HepG2 (cell line): ENCODE data around the gene TMUB1. TPM values are rescaled to one million over a fixed set of nuclear protein-coding genes. Genes with fewer than 3 reads are reported as not detected.

ENCODE experiments used
- ATAC-seq: fragments of 200-7000 bp; cut with Tn5 transposase; 3 replicates; pipeline ENCODE4 v1.9.1; 2020; ENCODE audit warnings: mild to moderate bottlenecking, moderate library complexity
- BruUV-seq: library from RNA; stranded (reverse); fragments of 400-500 nt; replicated peaks from 2 replicates; lab custom pipeline; 2021; lab: Mats Ljungman, UMichigan
- CTCF ChIA-PET: fragments of 300-600 bp; formaldehyde crosslinking; extraction: SDS; loops from one replicate; lab custom pipeline; 2021; ENCODE audit warnings: low total read pairs, inconsistent platforms, low intra/inter-chr PET ratio; lab: Yijun Ruan, JAX
- POLR2A ChIA-PET: fragments of 350-600 bp; sonication (Branson Sonifier 250); formaldehyde crosslinking; loops from one replicate; lab custom pipeline; 2020; ENCODE audit warnings: antibody characterized with exemption, inconsistent platforms; lab: Yijun Ruan, JAX
- DNase-seq: peaks from one replicate; pipeline ENCODE4 v3.0.0-alpha.2; 2015; ENCODE audit warnings: low spot score
- FAIRE-seq: peaks from 3 replicates; lab custom pipeline; 2011; peaks lifted over from hg19 to GRCh38; lab: Jason Lieb, UNC
- H2AFZ ChIP-seq: one replicate; pipeline ENCODE4 v1.6.1; 2011; ENCODE audit warnings: low read length, inconsistent platforms
- H3K27ac ChIP-seq: fragments of 300-600 bp; 3 replicates; pipeline ENCODE4 v1.8.0; 2011; ENCODE audit warnings: mixed run types, mild to moderate bottlenecking, mixed read lengths, low read length, inconsistent platforms; ENCODE audit not compliant: insufficient read depth; ENCODE audit errors: extremely low read length
- H3K27me3 ChIP-seq, 2 experiments: fragments of 200-600 bp in 1 of 2; 2 replicates in 1 of 2; 3 replicates in 1 of 2; pipeline versions ENCODE4 v1.6.0 to v1.8.0; 2011; ENCODE audit warnings: low read length in 2 of 2, mild to moderate bottlenecking in 2 of 2, moderate library complexity in 2 of 2, inconsistent platforms in 1 of 2; ENCODE audit not compliant: insufficient read depth in 2 of 2, control insufficient read depth in 1 of 2
- H3K36me3 ChIP-seq, 2 experiments: fragments of 200-600 bp in 1 of 2; replicated peaks in 1 of 2; 2 replicates in 1 of 2; 3 replicates in 1 of 2; pipeline versions ENCODE4 v1.5.1 to v1.8.0; 2011; ENCODE audit warnings: low read length in 2 of 2, inconsistent platforms in 1 of 2; ENCODE audit not compliant: insufficient read depth in 2 of 2, control insufficient read depth in 1 of 2
- H3K4me1 ChIP-seq: 2 replicates; pipeline ENCODE4 v1.5.1; 2012; ENCODE audit warnings: low read length, inconsistent platforms; ENCODE audit not compliant: insufficient read depth
- H3K4me2 ChIP-seq: 2 replicates; pipeline ENCODE4 v1.6.0; 2011; ENCODE audit warnings: low read depth, low read length, inconsistent platforms
- H3K4me3 ChIP-seq, 3 experiments: fragments of 200-600 bp in 1 of 3; sonication (generic), shearing (Covaris generic) in 1 of 3; replicated peaks in 1 of 3; 2 replicates each; pipeline ENCODE4 v1.5.1; 2011 to 2016; ENCODE audit warnings: low read length in 3 of 3, inconsistent platforms in 2 of 3, low read depth in 2 of 3, mild to moderate bottlenecking in 2 of 3, control low read depth in 1 of 3, mixed read lengths in 1 of 3; ENCODE audit not compliant: insufficient read depth in 1 of 3
- H3K79me2 ChIP-seq: one replicate; pipeline ENCODE4 v1.6.1; 2011; ENCODE audit warnings: low read length, inconsistent platforms; ENCODE audit not compliant: insufficient read depth
- H3K9ac ChIP-seq: 2 replicates; pipeline ENCODE4 v1.6.0; 2011; ENCODE audit warnings: mild to moderate bottlenecking, low read depth, low read length, inconsistent platforms; ENCODE audit not compliant: insufficient read depth
- H3K9me3 ChIP-seq: 2 replicates; pipeline ENCODE4 v1.5.1; 2012; ENCODE audit warnings: mild to moderate bottlenecking, low read length
- H4K20me1 ChIP-seq: 2 replicates; pipeline ENCODE4 v1.6.0; 2011; ENCODE audit warnings: inconsistent platforms, mild to moderate bottlenecking, low read length, moderate library complexity; ENCODE audit not compliant: insufficient read depth
- AGO2 ChIP-seq: fragments of 200-400 bp; formaldehyde crosslinking; optimal IDR thresholded peaks from 2 replicates; pipeline ENCODE3; 2017; ENCODE audit warnings: mild to moderate bottlenecking, low read depth, low read length, moderate library complexity
- ATF1 ChIP-seq: IDR thresholded peaks from 2 replicates; pipeline ENCODE4 v1.6.1; 2016; ENCODE audit warnings: mild to moderate bottlenecking, control low read depth
- HIC2 ChIP-seq: sonication (generic); formaldehyde crosslinking; IDR thresholded peaks from 2 replicates; pipeline ENCODE4 v1.9.0; 2022; ENCODE audit warnings: low read depth, missing genetic modification reagents
- IKZF1 ChIP-seq: fragments of 450-650 bp; IDR thresholded peaks from 2 replicates; pipeline ENCODE4 v1.7.1; 2016
- NFIB ChIP-seq: sonication (generic); formaldehyde crosslinking; IDR thresholded peaks from 2 replicates; pipeline ENCODE4 v1.9.0; 2021; ENCODE audit warnings: missing genetic modification reagents, mild to moderate bottlenecking, borderline replicate concordance
- SMAD9 ChIP-seq: sonication (generic); formaldehyde crosslinking; IDR thresholded peaks from 2 replicates; pipeline ENCODE4 v1.5.1; 2020; ENCODE audit warnings: mild to moderate bottlenecking, missing genetic modification reagents
- TAF1 ChIP-seq: sonication (generic); formaldehyde crosslinking; IDR thresholded peaks from 2 replicates; pipeline ENCODE4 v1.4.0; 2020; ENCODE audit warnings: missing genetic modification reagents
- THYN1 ChIP-seq: sonication (generic); formaldehyde crosslinking; IDR thresholded peaks from 2 replicates; pipeline ENCODE4 v1.8.1; 2023; ENCODE audit warnings: low read depth, mild to moderate bottlenecking, moderate library complexity, missing genetic modification reagents, borderline replicate concordance
- U2AF1 ChIP-seq: fragments of 200-400 bp; formaldehyde crosslinking; optimal IDR thresholded peaks from 2 replicates; pipeline ENCODE3; 2017; ENCODE audit warnings: mild to moderate bottlenecking, low read depth, low read length
- ZC3H13 ChIP-seq: sonication (generic); formaldehyde crosslinking; IDR thresholded peaks from 2 replicates; pipeline ENCODE4 v1.8.1; 2023; ENCODE audit warnings: mild to moderate bottlenecking, missing genetic modification reagents, moderate library complexity
- ZFAT ChIP-seq: sonication (generic); formaldehyde crosslinking; conservative IDR thresholded peaks from 2 replicates; pipeline ENCODE4 v1.8.1; 2023; ENCODE audit warnings: missing genetic modification reagents, inconsistent platforms
- ZMYM2 ChIP-seq: sonication (generic); formaldehyde crosslinking; IDR thresholded peaks from 2 replicates; pipeline ENCODE4 v1.8.0; 2022; ENCODE audit warnings: mild to moderate bottlenecking, missing genetic modification reagents
- ZMYM3 ChIP-seq: sonication (generic); formaldehyde crosslinking; IDR thresholded peaks from 2 replicates; pipeline ENCODE4 v1.5.1; 2020; ENCODE audit warnings: mild to moderate bottlenecking, missing genetic modification reagents
- ZNF747 ChIP-seq: sonication (generic); formaldehyde crosslinking; IDR thresholded peaks from 2 replicates; pipeline ENCODE4 v1.8.1; 2023; ENCODE audit warnings: missing genetic modification reagents, mild to moderate bottlenecking, borderline replicate concordance
- WGBS: methylation state at CpG from one replicate; pipeline ENCODE4 v1.1.6; 2017; ENCODE audit warnings: low lambda C conversion rate; 5-methylcytosine and 5-hydroxymethylcytosine counted together
- in situ Hi-C: cut with HindIII; loops from 2 replicates; pipeline ENCODE4 v1.10.0; 2017; ENCODE audit warnings: low pct_unique_long_range_greater_than_20kb; ENCODE audit not compliant: extremely low pct_ligation_motif_present
- intact Hi-C: fragments of 100-400 bp; cut with micrococcal nuclease; formaldehyde crosslinking; loops from one replicate; pipeline ENCODE4 v1.10.0; 2022; ENCODE audit not compliant: unreplicated experiment
- polyA plus RNA-seq, 8 experiments: library from polyadenylated mRNA; depleted of rRNA in 3 of 8; stranded (reverse) in 7 of 8; unstranded in 1 of 8; fragments of >200 nt; fragmentation: Illumina TruSeq in 4 of 8; extraction: Trizol in 4 of 8; gene quantifications; 2 replicates each; pipeline versions ENCODE4 v1.2.1 to v1.2.3, GENCODE V29; 2011 to 2016; ENCODE audit warnings: low read depth in 4 of 8, missing spikeins in 1 of 8, mixed read lengths in 1 of 8; ENCODE audit not compliant: insufficient read depth in 1 of 8
- total RNA-seq, 5 experiments: library from RNA; depleted of rRNA; stranded (reverse); fragments of >200 nt; fragmentation: Illumina TruSeq; extraction: Trizol; gene quantifications; 2 replicates each; pipeline ENCODE4 v1.2.3, GENCODE V29; 2016; ENCODE audit warnings: low read depth in 1 of 5

The TMUB1 gene
- total and polyA plus RNA-seq, 2 of the 13 experiments (the other 11 are each of a cell fraction or from before 2014, with no cell fraction given), result 44.8 to 51.6 TPM

- no peaks in the 10 kb centered on the region for H4K20me1 ChIP-seq
- no peak overlapping the region for H3K9ac ChIP-seq
- no peaks in the 10 kb centered on the region for H3K79me2 ChIP-seq
- ATAC-seq, result no peak
- TF ChIP-seq ZNF747 (CRISPR knock-in tag) (no peak), IKZF1 (no peak), U2AF1 (no peak), SMAD9 (CRISPR knock-in tag) (no peak), ATF1 (CRISPR knock-in tag) (no peak), ZFAT (CRISPR knock-in tag) (no peak), THYN1 (CRISPR knock-in tag) (no peak)
- TF ChIP-seq, all 625 proteins: peak for 0
- DNase-seq, result no peak
- Histone ChIP-seq H3K36me3 (peaks cover 25 to 85% of the 10 kb centered on the region in 2 experiments), H3K4me3 (no peak overlapping the region), H3K27ac (no peak overlapping the region), H3K4me1 (no peaks in the 10 kb centered on the region), H3K9me3 (no peaks in the 10 kb centered on the region), H2AFZ (no peak overlapping the region), H3K27me3 (no peaks in the 10 kb centered on the region), H3K4me2 (no peak overlapping the region)
- intact Hi-C loops (loop anchor here (10.0 kb wide), 1 partner anchor 172 kb away; no protein-coding TSS in a partner anchor), in situ Hi-C loops (no loop called here)
- CTCF ChIA-PET, result no interaction called here
- BruUV-seq, result no TSS peak
- 99% methylated on average over 14 of the region's 21 CpGs for WGBS
- no peak for FAIRE-seq
- POLR2A ChIA-PET, result no interaction called here
Measured at GRCh38 chr7:151132461-151133205, 49.3 kb upstream of the TMUB1 start.

- Histone ChIP-seq H3K27me3 (no peaks in the 10 kb centered on the region), H3K4me2 (no peak overlapping the region), H3K9ac (no peak overlapping the region), H3K79me2 (no peaks in the 10 kb centered on the region), H3K9me3 (no peaks in the 10 kb centered on the region), H3K4me3 (no peak overlapping the region), H3K27ac (no peak overlapping the region), H3K36me3 (peaks cover 25 to 83% of the 10 kb centered on the region in 2 experiments), H3K4me1 (no peaks in the 10 kb centered on the region), H2AFZ (no peak overlapping the region), H4K20me1 (no peaks in the 10 kb centered on the region)
- FAIRE-seq (no peak), DNase-seq (no peak), ATAC-seq (no peak)
- intact Hi-C loops, result loop anchor here (10.0 kb wide), 1 partner anchor 173 kb away; no protein-coding TSS in a partner anchor
- CTCF ChIA-PET, result no interaction called here
- no TSS peak for BruUV-seq
- peak; percentile 33 for TF ChIP-seq AGO2
- no peak for TF ChIP-seq TAF1
- TF ChIP-seq HIC2 (CRISPR knock-in tag), result no peak
- TF ChIP-seq ZC3H13 (CRISPR knock-in tag), result no peak
- TF ChIP-seq NFIB, result no peak
- TF ChIP-seq ZMYM3 (CRISPR knock-in tag), result no peak
- no peak for TF ChIP-seq ZMYM2 (CRISPR knock-in tag)
- in situ Hi-C loops, result no loop called here
- POLR2A ChIA-PET, result no interaction called here
- 100% methylated on average over 5 of the region's 19 CpGs for WGBS
Measured at GRCh38 chr7:151131592-151132293, 48.5 kb upstream of the TMUB1 start.
